HepG2 (cell line): ENCODE measurements around the gene PLEKHO1. TPM values are rescaled to one million over a fixed set of nuclear protein-coding genes. Genes with fewer than 3 reads are reported as not detected.
A peak's percentile ranks its signal among the peaks of the same experiment; 100 is the strongest.

Experiments
- ATAC-seq: fragments of 200-7000 bp; cut with Tn5 transposase; 3 replicates; pipeline ENCODE4 v1.9.1; 2020; ENCODE audit warnings: mild to moderate bottlenecking, moderate library complexity
- BruUV-seq: library from RNA; stranded (reverse); fragments of 400-500 nt; replicated peaks from 2 replicates; lab custom pipeline; 2021; lab: Mats Ljungman, UMichigan
- CTCF ChIA-PET: fragments of 300-600 bp; formaldehyde crosslinking; extraction: SDS; loops from one replicate; lab custom pipeline; 2021; ENCODE audit warnings: low total read pairs, inconsistent platforms, low intra/inter-chr PET ratio; lab: Yijun Ruan, JAX
- POLR2A ChIA-PET: fragments of 350-600 bp; sonication (Branson Sonifier 250); formaldehyde crosslinking; loops from one replicate; lab custom pipeline; 2020; ENCODE audit warnings: antibody characterized with exemption, inconsistent platforms; lab: Yijun Ruan, JAX
- DNase-seq: peaks from one replicate; pipeline ENCODE4 v3.0.0-alpha.2; 2015; ENCODE audit warnings: low spot score
- FAIRE-seq: peaks from 3 replicates; lab custom pipeline; 2011; peaks lifted over from hg19 to GRCh38; lab: Jason Lieb, UNC
- H2AFZ ChIP-seq: one replicate; pipeline ENCODE4 v1.6.1; 2011; ENCODE audit warnings: low read length, inconsistent platforms
- H3K27ac ChIP-seq: fragments of 300-600 bp; 3 replicates; pipeline ENCODE4 v1.8.0; 2011; ENCODE audit warnings: mixed run types, mild to moderate bottlenecking, mixed read lengths, low read length, inconsistent platforms; ENCODE audit not compliant: insufficient read depth; ENCODE audit errors: extremely low read length
- H3K27me3 ChIP-seq, 2 experiments: fragments of 200-600 bp in 1 of 2; 2 replicates in 1 of 2; 3 replicates in 1 of 2; pipeline versions ENCODE4 v1.6.0 to v1.8.0; 2011; ENCODE audit warnings: low read length in 2 of 2, mild to moderate bottlenecking in 2 of 2, moderate library complexity in 2 of 2, inconsistent platforms in 1 of 2; ENCODE audit not compliant: insufficient read depth in 2 of 2, control insufficient read depth in 1 of 2
- H3K36me3 ChIP-seq, 2 experiments: fragments of 200-600 bp in 1 of 2; replicated peaks in 1 of 2; 2 replicates in 1 of 2; 3 replicates in 1 of 2; pipeline versions ENCODE4 v1.5.1 to v1.8.0; 2011; ENCODE audit warnings: low read length in 2 of 2, inconsistent platforms in 1 of 2; ENCODE audit not compliant: insufficient read depth in 2 of 2, control insufficient read depth in 1 of 2
- H3K4me1 ChIP-seq: 2 replicates; pipeline ENCODE4 v1.5.1; 2012; ENCODE audit warnings: low read length, inconsistent platforms; ENCODE audit not compliant: insufficient read depth
- H3K4me2 ChIP-seq: 2 replicates; pipeline ENCODE4 v1.6.0; 2011; ENCODE audit warnings: low read depth, low read length, inconsistent platforms
- H3K4me3 ChIP-seq, 3 experiments: fragments of 200-600 bp in 1 of 3; sonication (generic), shearing (Covaris generic) in 1 of 3; replicated peaks in 1 of 3; 2 replicates each; pipeline ENCODE4 v1.5.1; 2011 to 2016; ENCODE audit warnings: low read length in 3 of 3, inconsistent platforms in 2 of 3, low read depth in 2 of 3, mild to moderate bottlenecking in 2 of 3, control low read depth in 1 of 3, mixed read lengths in 1 of 3; ENCODE audit not compliant: insufficient read depth in 1 of 3
- H3K79me2 ChIP-seq: one replicate; pipeline ENCODE4 v1.6.1; 2011; ENCODE audit warnings: low read length, inconsistent platforms; ENCODE audit not compliant: insufficient read depth
- H3K9ac ChIP-seq: 2 replicates; pipeline ENCODE4 v1.6.0; 2011; ENCODE audit warnings: mild to moderate bottlenecking, low read depth, low read length, inconsistent platforms; ENCODE audit not compliant: insufficient read depth
- H3K9me3 ChIP-seq: 2 replicates; pipeline ENCODE4 v1.5.1; 2012; ENCODE audit warnings: mild to moderate bottlenecking, low read length
- H4K20me1 ChIP-seq: 2 replicates; pipeline ENCODE4 v1.6.0; 2011; ENCODE audit warnings: inconsistent platforms, mild to moderate bottlenecking, low read length, moderate library complexity; ENCODE audit not compliant: insufficient read depth
- CBX2 ChIP-seq, 2 experiments: fragments of 200-600 bp in 1 of 2; sonication (generic); formaldehyde crosslinking in 1 of 2; IDR thresholded peaks; 2 replicates each; pipeline versions ENCODE4 v1.7.0 to v1.8.1; 2018 to 2022; ENCODE audit warnings: low read depth in 2 of 2, low read length in 1 of 2, mild to moderate bottlenecking in 1 of 2, missing genetic modification reagents in 1 of 2
- FOXK1 ChIP-seq: sonication (generic); formaldehyde crosslinking; IDR thresholded peaks from 2 replicates; pipeline ENCODE4 v1.4.0; 2020; ENCODE audit warnings: low read depth, missing genetic modification reagents, borderline replicate concordance
- HNRNPK ChIP-seq: fragments of 200-400 bp; formaldehyde crosslinking; IDR thresholded peaks from 2 replicates; pipeline ENCODE4 v1.6.1; 2018; ENCODE audit warnings: low read length, low read depth, moderate library complexity, mild to moderate bottlenecking; ENCODE audit not compliant: poor library complexity, severe bottlenecking
- IRX3 ChIP-seq: sonication (generic); formaldehyde crosslinking; IDR thresholded peaks from 2 replicates; pipeline ENCODE4 v1.8.1; 2023; ENCODE audit warnings: mild to moderate bottlenecking, low read depth, missing genetic modification reagents, borderline replicate concordance
- MEIS2 ChIP-seq: sonication (generic); formaldehyde crosslinking; IDR thresholded peaks from 2 replicates; pipeline ENCODE4 v1.9.0; 2021; ENCODE audit warnings: mild to moderate bottlenecking, missing genetic modification reagents
- NCOA2 ChIP-seq: sonication (generic); formaldehyde crosslinking; IDR thresholded peaks from 2 replicates; pipeline ENCODE4 v1.8.0; 2022; ENCODE audit warnings: inconsistent platforms
- TCF7 ChIP-seq: sonication (generic); IDR thresholded peaks from 2 replicates; pipeline ENCODE4 v1.6.1; 2016; ENCODE audit warnings: antibody characterized with exemption, low read depth
- YEATS2 ChIP-seq: sonication (generic); formaldehyde crosslinking; IDR thresholded peaks from 2 replicates; pipeline ENCODE4 v1.4.0; 2020; ENCODE audit warnings: missing genetic modification reagents, borderline replicate concordance
- ZNF274 ChIP-seq: sonication (generic); formaldehyde crosslinking; IDR thresholded peaks from 2 replicates; pipeline ENCODE4 v1.5.1; 2020; ENCODE audit warnings: mild to moderate bottlenecking, missing genetic modification reagents
- WGBS: methylation state at CpG from one replicate; pipeline ENCODE4 v1.1.6; 2017; ENCODE audit warnings: low lambda C conversion rate; 5-methylcytosine and 5-hydroxymethylcytosine counted together
- in situ Hi-C: cut with HindIII; loops from 2 replicates; pipeline ENCODE4 v1.10.0; 2017; ENCODE audit warnings: low pct_unique_long_range_greater_than_20kb; ENCODE audit not compliant: extremely low pct_ligation_motif_present
- intact Hi-C: fragments of 100-400 bp; cut with micrococcal nuclease; formaldehyde crosslinking; loops from one replicate; pipeline ENCODE4 v1.10.0; 2022; ENCODE audit not compliant: unreplicated experiment
- polyA plus RNA-seq, 8 experiments: library from polyadenylated mRNA; depleted of rRNA in 3 of 8; stranded (reverse) in 7 of 8; unstranded in 1 of 8; fragments of >200 nt; fragmentation: Illumina TruSeq in 4 of 8; extraction: Trizol in 4 of 8; gene quantifications; 2 replicates each; pipeline versions ENCODE4 v1.2.1 to v1.2.3, GENCODE V29; 2011 to 2016; ENCODE audit warnings: low read depth in 4 of 8, missing spikeins in 1 of 8, mixed read lengths in 1 of 8; ENCODE audit not compliant: insufficient read depth in 1 of 8
- total RNA-seq, 5 experiments: library from RNA; depleted of rRNA; stranded (reverse); fragments of >200 nt; fragmentation: Illumina TruSeq; extraction: Trizol; gene quantifications; 2 replicates each; pipeline ENCODE4 v1.2.3, GENCODE V29; 2016; ENCODE audit warnings: low read depth in 1 of 5
- TF ChIP-seq, protein P1 (sequence below): sonication (generic); formaldehyde crosslinking; IDR thresholded peaks from 2 replicates; pipeline ENCODE4 v1.4.0; 2020; ENCODE audit warnings: mild to moderate bottlenecking, missing genetic modification reagents, borderline replicate concordance
- TF ChIP-seq, protein P2 (sequence below): sonication (generic); formaldehyde crosslinking; IDR thresholded peaks from 2 replicates; pipeline ENCODE4 v1.5.1; 2020; ENCODE audit warnings: mild to moderate bottlenecking, missing genetic modification reagents, moderate library complexity

PLEKHO1 gene
- total and polyA plus RNA-seq, 2 of the 13 experiments (the other 11 are each of a cell fraction or from before 2014, with no cell fraction given), result 9.8 to 10.1 TPM

DNA sequence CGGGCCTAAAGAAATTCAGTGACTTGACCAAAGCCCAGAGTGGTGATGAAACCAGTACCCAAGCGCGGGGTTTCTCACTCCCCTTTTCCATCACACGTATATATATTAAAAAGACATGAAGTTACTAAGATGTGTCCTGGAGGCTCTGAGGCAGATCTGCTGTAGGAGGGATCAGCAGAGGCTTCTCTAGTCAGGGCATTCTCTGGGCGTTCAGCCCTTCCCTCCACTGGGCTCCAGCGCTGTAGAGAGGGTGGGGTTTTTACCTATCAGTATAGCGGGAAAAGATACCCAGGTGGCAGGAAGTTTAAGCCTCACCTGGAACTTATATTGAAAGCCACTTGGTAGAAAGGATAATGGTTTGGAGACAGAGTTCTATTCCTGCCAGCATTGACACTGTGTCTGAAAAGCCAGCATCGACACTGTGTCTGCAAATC, 862 bp upstream of the PLEKHO1 start (continued):
- TF ChIP-seq, protein P1, sequence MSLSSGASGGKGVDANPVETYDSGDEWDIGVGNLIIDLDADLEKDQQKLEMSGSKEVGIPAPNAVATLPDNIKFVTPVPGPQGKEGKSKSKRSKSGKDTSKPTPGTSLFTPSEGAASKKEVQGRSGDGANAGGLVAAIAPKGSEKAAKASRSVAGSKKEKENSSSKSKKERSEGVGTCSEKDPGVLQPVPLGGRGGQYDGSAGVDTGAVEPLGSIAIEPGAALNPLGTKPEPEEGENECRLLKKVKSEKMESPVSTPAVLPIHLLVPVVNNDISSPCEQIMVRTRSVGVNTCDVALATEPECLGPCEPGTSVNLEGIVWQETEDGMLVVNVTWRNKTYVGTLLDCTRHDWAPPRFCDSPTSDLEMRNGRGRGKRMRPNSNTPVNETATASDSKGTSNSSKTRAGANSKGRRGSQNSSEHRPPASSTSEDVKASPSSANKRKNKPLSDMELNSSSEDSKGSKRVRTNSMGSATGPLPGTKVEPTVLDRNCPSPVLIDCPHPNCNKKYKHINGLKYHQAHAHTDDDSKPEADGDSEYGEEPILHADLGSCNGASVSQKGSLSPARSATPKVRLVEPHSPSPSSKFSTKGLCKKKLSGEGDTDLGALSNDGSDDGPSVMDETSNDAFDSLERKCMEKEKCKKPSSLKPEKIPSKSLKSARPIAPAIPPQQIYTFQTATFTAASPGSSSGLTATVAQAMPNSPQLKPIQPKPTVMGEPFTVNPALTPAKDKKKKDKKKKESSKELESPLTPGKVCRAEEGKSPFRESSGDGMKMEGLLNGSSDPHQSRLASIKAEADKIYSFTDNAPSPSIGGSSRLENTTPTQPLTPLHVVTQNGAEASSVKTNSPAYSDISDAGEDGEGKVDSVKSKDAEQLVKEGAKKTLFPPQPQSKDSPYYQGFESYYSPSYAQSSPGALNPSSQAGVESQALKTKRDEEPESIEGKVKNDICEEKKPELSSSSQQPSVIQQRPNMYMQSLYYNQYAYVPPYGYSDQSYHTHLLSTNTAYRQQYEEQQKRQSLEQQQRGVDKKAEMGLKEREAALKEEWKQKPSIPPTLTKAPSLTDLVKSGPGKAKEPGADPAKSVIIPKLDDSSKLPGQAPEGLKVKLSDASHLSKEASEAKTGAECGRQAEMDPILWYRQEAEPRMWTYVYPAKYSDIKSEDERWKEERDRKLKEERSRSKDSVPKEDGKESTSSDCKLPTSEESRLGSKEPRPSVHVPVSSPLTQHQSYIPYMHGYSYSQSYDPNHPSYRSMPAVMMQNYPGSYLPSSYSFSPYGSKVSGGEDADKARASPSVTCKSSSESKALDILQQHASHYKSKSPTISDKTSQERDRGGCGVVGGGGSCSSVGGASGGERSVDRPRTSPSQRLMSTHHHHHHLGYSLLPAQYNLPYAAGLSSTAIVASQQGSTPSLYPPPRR, result no peak

DNA sequence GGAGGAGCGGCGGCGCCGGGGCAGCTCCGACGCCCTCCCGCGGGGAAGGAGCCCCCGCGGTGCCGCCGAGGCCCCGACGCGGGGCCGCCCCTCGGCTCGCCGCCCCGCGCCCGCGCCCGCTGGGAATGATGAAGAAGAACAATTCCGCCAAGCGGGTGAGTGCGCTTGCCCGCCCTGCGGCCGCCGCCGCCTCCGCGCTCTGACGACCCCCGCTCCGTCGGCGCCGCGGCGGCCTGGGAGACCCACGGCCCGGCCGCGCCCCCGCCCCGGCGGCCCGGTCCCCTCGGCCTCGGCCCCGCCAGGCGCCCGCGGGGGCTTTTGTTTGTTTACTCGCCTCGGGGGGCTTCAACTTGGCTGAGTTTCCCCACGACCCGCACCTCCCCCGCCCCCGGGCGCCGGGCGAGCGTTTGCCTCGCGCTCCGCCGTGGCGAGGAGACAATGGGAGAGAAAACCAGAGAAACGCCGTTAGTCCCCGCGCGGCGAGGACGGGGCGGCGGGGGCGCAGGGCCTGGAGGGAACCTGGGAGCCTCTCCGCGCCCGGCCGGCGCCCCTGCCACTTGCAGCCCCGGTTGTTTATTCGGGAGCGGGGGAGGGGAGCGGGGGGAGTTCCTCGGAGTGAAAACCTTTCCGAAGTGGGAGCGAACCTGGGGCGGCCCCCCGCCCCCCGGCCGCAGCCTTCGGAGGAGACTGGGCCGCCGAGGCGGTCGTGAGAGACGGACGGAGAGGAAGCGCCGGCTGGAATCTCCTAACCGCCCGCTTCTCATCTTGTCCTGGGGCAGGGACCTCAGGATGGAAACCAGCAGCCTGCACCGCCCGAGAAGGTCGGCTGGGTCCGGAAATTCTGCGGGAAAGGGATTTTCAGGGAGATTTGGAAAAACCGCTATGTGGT, 661 bp downstream of the PLEKHO1 start:
- in situ Hi-C loops, result no loop called here
- no TSS peak for BruUV-seq
- TF ChIP-seq YEATS2 (CRISPR knock-in tag) (no peak), ZNF274 (CRISPR knock-in tag) (peak; percentile 20; the same call in 1 of the 2 replicates), CBX2 (IDR thresholded peaks at IDR 0.05; ENCODE audit: low read depth, low read length) (no peak), CBX2 (CRISPR knock-in tag; IDR thresholded peaks at IDR 0.05; ENCODE audit: low read depth) (no peak), TCF7 (no peak), NCOA2 (CRISPR knock-in tag) (no peak), MEIS2 (CRISPR knock-in tag) (no peak), HNRNPK (peak; percentile 56), IRX3 (CRISPR knock-in tag) (no peak), FOXK1 (CRISPR knock-in tag) (no peak)
- TF ChIP-seq, protein P2, sequence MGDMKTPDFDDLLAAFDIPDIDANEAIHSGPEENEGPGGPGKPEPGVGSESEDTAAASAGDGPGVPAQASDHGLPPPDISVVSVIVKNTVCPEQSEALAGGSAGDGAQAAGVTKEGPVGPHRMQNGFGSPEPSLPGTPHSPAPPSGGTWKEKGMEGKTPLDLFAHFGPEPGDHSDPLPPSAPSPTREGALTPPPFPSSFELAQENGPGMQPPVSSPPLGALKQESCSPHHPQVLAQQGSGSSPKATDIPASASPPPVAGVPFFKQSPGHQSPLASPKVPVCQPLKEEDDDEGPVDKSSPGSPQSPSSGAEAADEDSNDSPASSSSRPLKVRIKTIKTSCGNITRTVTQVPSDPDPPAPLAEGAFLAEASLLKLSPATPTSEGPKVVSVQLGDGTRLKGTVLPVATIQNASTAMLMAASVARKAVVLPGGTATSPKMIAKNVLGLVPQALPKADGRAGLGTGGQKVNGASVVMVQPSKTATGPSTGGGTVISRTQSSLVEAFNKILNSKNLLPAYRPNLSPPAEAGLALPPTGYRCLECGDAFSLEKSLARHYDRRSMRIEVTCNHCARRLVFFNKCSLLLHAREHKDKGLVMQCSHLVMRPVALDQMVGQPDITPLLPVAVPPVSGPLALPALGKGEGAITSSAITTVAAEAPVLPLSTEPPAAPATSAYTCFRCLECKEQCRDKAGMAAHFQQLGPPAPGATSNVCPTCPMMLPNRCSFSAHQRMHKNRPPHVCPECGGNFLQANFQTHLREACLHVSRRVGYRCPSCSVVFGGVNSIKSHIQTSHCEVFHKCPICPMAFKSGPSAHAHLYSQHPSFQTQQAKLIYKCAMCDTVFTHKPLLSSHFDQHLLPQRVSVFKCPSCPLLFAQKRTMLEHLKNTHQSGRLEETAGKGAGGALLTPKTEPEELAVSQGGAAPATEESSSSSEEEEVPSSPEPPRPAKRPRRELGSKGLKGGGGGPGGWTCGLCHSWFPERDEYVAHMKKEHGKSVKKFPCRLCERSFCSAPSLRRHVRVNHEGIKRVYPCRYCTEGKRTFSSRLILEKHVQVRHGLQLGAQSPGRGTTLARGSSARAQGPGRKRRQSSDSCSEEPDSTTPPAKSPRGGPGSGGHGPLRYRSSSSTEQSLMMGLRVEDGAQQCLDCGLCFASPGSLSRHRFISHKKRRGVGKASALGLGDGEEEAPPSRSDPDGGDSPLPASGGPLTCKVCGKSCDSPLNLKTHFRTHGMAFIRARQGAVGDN (CRISPR knock-in tag), result peak; percentile 41; the same call in 1 of the 2 replicates

More for the DNA sequence above, 661 bp downstream of the PLEKHO1 start:
- H3K36me3 ChIP-seq, result peaks cover 1 to 10% of the 10 kb centered on the region in 2 experiments; a peak in 1 of 5 replicates
- ChIA-PET CTCF (no interaction called here), POLR2A (interaction anchor here (0.8 to 2.1 kb wide), 2 partner anchors 12 to 264 kb away, joined by 3 to 4 read pairs; a partner anchor contains a TSS)
- no peak overlapping the region for H3K27ac ChIP-seq
- peaks cover 25% of the 10 kb centered on the region for H3K4me1 ChIP-seq
- no peaks in the 10 kb centered on the region for H3K79me2 ChIP-seq
- H3K4me3 ChIP-seq, result peak overlapping the region; percentile 76 to 88 (median 83)
- no peaks in the 10 kb centered on the region for H3K9me3 ChIP-seq
- no peaks in the 10 kb centered on the region for H4K20me1 ChIP-seq
- peak overlapping the region; percentile 82 for H3K4me2 ChIP-seq
- intact Hi-C loops, result no loop called here
- H3K9ac ChIP-seq, result peak overlapping the region; percentile 75
- no peak for FAIRE-seq
- ATAC-seq, result peak; percentile 37
- DNase-seq, result no peak
- H3K27me3 ChIP-seq, result no peaks in the 10 kb centered on the region
- 5% methylated on average over 30 of the region's 114 CpGs for WGBS
- no peak overlapping the region for H2AFZ ChIP-seq
